ENCODE results near the gene ICA1L.
A peak's percentile ranks its signal among the peaks of the same experiment; 100 is the strongest.
"Not testable (repeated sequence)": the region's sequence is repeated elsewhere in the genome, so short reads cannot be mapped to it uniquely, and the experiment has no call there.

ICA1L gene

DNA sequence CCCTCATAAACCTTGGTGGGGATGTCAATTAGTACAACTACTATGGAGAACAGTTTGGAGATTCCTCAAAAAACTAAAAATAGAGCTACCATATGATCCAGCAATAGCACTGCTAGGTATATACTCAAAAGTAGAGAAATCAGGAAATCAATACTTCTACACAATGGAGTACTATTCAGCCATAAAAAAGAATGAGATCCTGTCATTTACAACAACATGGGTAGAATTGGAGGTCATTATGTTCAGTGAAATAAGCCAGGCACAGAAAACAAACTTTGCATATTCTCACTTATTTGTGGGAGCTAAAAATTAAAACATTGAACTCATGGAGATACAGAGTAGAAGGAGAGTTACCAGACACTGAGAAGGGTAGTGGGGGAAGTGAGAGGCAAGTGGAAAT lies 33.9 kb upstream of the ICA1L start:
- H3K4me1 ChIP-seq (ENCODE audit: control insufficient read depth in 2 of 2, insufficient read depth in 2 of 2, low read length in 2 of 2); H3K36me3 ChIP-seq (ENCODE audit: control insufficient read depth in 2 of 2, insufficient read depth in 2 of 2, low read length in 2 of 2); H3K9ac ChIP-seq (ENCODE audit: low read depth in 1 of 2, low read length in 2 of 2); H3K9me3 ChIP-seq (ENCODE audit: control insufficient read depth in 2 of 2, low read length in 2 of 2); H3K4me3 ChIP-seq (ENCODE audit: low read length in 2 of 2); H3K27ac ChIP-seq (ENCODE audit: low read depth in 2 of 2, low read length in 2 of 2); H3K27me3 ChIP-seq (ENCODE audit: control insufficient read depth in 2 of 2, insufficient read depth in 2 of 2, low read length in 2 of 2): not testable (repeated sequence)

DNA sequence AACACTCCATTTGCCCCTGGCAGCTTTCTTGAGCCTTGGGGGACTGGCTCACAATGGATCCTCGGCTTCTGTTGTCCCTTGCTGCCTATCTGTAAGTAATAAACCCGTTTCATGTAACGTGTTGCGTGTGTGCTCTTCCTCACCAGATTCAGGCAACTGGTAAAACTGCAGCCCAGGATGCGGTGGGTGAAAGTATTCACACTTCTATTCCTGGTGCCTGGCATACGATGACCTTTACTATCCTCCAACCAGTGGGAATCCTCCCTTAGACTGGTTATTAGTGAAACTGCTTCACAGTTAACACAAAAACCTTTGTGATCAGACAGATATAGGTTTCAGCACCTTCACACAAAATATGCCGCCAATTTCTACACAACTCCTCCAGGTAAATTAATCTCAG lies 13.6 kb upstream of the ICA1L start:
- Histone ChIP-seq H3K9me3 (ENCODE audit: control insufficient read depth in 2 of 2, low read length in 2 of 2) (no peaks in the 10 kb centered on the region), H3K27me3 (ENCODE audit: control insufficient read depth in 2 of 2, insufficient read depth in 2 of 2, low read length in 2 of 2) (no peaks in the 10 kb centered on the region), H3K27ac (ENCODE audit: low read depth in 2 of 2, low read length in 2 of 2) (no peak overlapping the region), H3K4me1 (ENCODE audit: control insufficient read depth in 2 of 2, insufficient read depth in 2 of 2, low read length in 2 of 2) (no peaks in the 10 kb centered on the region), H3K9ac (ENCODE audit: low read depth in 1 of 2, low read length in 2 of 2) (no peak overlapping the region), H3K36me3 (ENCODE audit: control insufficient read depth in 2 of 2, insufficient read depth in 2 of 2, low read length in 2 of 2) (peaks cover 0 to 24% of the 10 kb centered on the region in 2 donors), H3K4me3 (ENCODE audit: low read length in 2 of 2) (no peak overlapping the region)

DNA sequence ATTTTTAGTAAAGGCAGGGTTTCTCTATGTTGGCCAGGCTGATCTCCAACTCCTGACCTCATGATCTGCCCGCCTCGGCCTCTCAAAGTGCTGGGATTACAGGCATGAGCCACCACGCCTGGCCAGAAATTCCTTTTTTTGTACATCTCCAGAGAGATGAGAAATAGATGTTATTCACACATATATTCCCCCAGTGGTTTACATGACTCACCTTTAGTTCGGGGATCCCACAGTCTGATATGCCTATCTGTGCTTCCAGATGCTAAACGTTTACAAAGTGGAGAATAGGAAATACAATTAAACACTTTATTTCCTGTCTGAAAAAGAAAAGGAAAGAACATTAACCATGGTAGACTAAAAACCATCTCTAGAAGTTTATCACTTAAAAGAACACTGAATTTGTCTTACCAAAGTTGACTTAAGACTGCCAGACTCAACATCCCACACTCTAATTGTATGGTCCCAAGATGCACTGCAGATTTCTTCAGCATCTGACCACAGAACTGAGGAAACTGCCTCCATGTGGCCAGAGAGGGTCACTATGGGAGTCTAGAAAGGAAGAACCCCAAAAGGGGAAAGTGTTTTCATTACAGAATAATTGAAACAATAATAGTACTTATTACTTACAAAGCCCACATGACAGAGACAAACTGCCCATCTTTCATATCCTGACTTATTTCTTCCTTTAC lies 12.6 kb upstream of the ICA1L start:
- no peaks in the 10 kb centered on the region for H3K27me3 ChIP-seq (ENCODE audit: control insufficient read depth in 2 of 2, insufficient read depth in 2 of 2, low read length in 2 of 2)
- H3K4me3 ChIP-seq (ENCODE audit: low read length in 2 of 2), result no peak overlapping the region
- no peak overlapping the region for H3K9ac ChIP-seq (ENCODE audit: low read depth in 1 of 2, low read length in 2 of 2)
- no peaks in the 10 kb centered on the region for H3K4me1 ChIP-seq (ENCODE audit: control insufficient read depth in 2 of 2, insufficient read depth in 2 of 2, low read length in 2 of 2)
- H3K36me3 ChIP-seq (ENCODE audit: control insufficient read depth in 2 of 2, insufficient read depth in 2 of 2, low read length in 2 of 2), result peaks cover 0 to 24% of the 10 kb centered on the region in 2 donors
- no peak overlapping the region for H3K27ac ChIP-seq (ENCODE audit: low read depth in 2 of 2, low read length in 2 of 2)
- no peaks in the 10 kb centered on the region for H3K9me3 ChIP-seq (ENCODE audit: control insufficient read depth in 2 of 2, low read length in 2 of 2)

DNA sequence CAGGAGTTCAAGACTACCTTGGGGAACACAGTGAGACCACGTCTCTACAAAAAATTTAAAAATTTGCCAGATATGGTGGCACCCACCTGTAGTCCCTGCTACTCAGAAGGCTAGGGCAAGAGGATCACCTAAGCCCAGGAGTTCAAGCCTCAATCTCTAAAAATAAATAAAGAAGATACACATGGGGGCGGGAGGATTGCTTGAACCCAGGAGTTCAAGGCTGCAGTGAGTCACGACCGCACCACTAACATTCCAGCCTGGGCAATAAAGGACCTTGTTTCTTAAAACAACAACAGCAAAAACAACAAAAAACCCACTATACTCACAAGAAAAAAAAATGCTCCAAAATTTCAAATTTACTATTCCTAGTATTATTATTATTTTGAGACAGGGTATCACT lies 10.0 kb upstream of the ICA1L start:
- H3K9me3 ChIP-seq (ENCODE audit: control insufficient read depth in 2 of 2, low read length in 2 of 2), result no peaks in the 10 kb centered on the region
- no peaks in the 10 kb centered on the region for H3K27me3 ChIP-seq (ENCODE audit: control insufficient read depth in 2 of 2, insufficient read depth in 2 of 2, low read length in 2 of 2)
- no peak overlapping the region for H3K27ac ChIP-seq (ENCODE audit: low read depth in 2 of 2, low read length in 2 of 2)
- peaks cover 0 to 17% of the 10 kb centered on the region in 2 donors for H3K36me3 ChIP-seq (ENCODE audit: control insufficient read depth in 2 of 2, insufficient read depth in 2 of 2, low read length in 2 of 2)
- no peak overlapping the region for H3K9ac ChIP-seq (ENCODE audit: low read depth in 1 of 2, low read length in 2 of 2)
- no peak overlapping the region for H3K4me3 ChIP-seq (ENCODE audit: low read length in 2 of 2)
- no peaks in the 10 kb centered on the region for H3K4me1 ChIP-seq (ENCODE audit: control insufficient read depth in 2 of 2, insufficient read depth in 2 of 2, low read length in 2 of 2)

DNA sequence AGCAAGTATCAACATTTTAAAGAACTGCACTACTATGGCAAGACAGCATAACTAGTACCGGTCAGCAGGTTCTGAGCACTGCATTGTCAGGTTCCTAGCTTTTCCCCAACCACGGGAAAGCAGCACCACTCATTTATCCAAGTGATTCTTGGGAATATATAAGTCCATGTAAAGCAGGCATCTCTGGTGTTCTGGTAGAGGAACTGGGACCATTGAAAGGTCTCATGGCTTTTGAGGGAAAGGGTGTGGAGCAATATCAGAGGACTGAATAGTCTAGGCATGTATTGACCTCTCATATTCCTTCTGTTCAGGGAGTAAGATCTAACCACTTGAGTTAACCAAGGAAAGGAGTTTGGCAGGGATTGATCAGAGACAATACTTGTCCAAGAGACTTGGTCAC lies 6.1 kb upstream of the ICA1L start:
- peaks cover 0 to 4% of the 10 kb centered on the region in 2 donors for H3K36me3 ChIP-seq (ENCODE audit: control insufficient read depth in 2 of 2, insufficient read depth in 2 of 2, low read length in 2 of 2)
- H3K4me1 ChIP-seq (ENCODE audit: control insufficient read depth in 2 of 2, insufficient read depth in 2 of 2, low read length in 2 of 2), result no peaks in the 10 kb centered on the region
- H3K27me3 ChIP-seq (ENCODE audit: control insufficient read depth in 2 of 2, insufficient read depth in 2 of 2, low read length in 2 of 2), result peaks cover 0 to 2% of the 10 kb centered on the region in 2 donors
- no peak overlapping the region for H3K4me3 ChIP-seq (ENCODE audit: low read length in 2 of 2)
- H3K27ac ChIP-seq (ENCODE audit: low read depth in 2 of 2, low read length in 2 of 2), result no peak overlapping the region
- no peak overlapping the region for H3K9ac ChIP-seq (ENCODE audit: low read depth in 1 of 2, low read length in 2 of 2)
- H3K9me3 ChIP-seq (ENCODE audit: control insufficient read depth in 2 of 2, low read length in 2 of 2), result no peaks in the 10 kb centered on the region

DNA sequence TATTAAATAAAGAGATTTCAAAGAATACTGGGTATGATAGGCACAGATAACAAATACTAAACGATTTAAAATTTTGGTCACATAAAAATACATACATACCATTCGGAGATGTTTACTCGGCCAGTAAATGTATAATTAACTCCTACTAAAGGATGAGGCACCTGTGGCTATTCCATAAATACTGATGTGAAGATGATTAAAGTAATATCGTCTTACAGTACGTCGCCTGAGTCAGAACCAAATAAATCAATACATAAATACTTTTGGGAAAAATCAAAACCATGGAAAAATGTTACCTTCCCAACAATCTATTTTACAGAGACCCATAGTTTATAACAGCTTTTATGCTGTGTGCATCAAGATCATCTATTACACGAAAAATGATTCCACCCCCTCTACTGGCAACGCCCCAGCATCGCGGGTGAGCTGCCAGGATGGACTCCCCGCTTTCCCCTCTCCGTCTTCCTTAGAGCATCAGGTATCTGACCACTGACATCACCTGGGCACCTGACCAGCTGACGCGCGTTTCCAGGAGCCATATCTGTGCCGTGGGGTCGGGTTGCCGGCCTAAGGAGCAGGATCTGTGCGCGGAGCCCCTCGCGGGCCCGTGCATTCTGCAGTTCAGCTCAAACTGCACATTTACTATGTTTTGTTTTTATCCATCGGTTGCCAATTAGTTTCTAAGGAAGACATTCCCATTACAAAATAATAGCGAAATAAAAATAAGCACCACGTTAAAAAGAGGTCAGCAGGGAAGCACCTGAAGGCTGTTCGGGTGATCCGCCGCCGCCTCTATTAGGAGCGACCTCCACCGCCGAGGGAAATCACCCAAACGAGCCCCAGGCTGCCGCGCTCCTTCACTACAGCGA lies 901 bp downstream of the ICA1L start:
- peak overlapping the region; percentile 85 to 96 for H3K4me3 ChIP-seq (ENCODE audit: low read length in 2 of 2)
- peak overlapping the region; percentile 32 to 79 for H3K9ac ChIP-seq (ENCODE audit: low read depth in 1 of 2, low read length in 2 of 2)
- peak overlapping the region; percentile 15 to 32 for H3K27ac ChIP-seq (ENCODE audit: low read depth in 2 of 2, low read length in 2 of 2)
- no peaks in the 10 kb centered on the region for H3K36me3 ChIP-seq (ENCODE audit: control insufficient read depth in 2 of 2, insufficient read depth in 2 of 2, low read length in 2 of 2)
- peaks cover 0 to 2% of the 10 kb centered on the region in 2 donors for H3K27me3 ChIP-seq (ENCODE audit: control insufficient read depth in 2 of 2, insufficient read depth in 2 of 2, low read length in 2 of 2)
- H3K4me1 ChIP-seq (ENCODE audit: control insufficient read depth in 2 of 2, insufficient read depth in 2 of 2, low read length in 2 of 2), result peaks cover 0 to 7% of the 10 kb centered on the region in 2 donors
- H3K9me3 ChIP-seq (ENCODE audit: control insufficient read depth in 2 of 2, low read length in 2 of 2), result no peaks in the 10 kb centered on the region

DNA sequence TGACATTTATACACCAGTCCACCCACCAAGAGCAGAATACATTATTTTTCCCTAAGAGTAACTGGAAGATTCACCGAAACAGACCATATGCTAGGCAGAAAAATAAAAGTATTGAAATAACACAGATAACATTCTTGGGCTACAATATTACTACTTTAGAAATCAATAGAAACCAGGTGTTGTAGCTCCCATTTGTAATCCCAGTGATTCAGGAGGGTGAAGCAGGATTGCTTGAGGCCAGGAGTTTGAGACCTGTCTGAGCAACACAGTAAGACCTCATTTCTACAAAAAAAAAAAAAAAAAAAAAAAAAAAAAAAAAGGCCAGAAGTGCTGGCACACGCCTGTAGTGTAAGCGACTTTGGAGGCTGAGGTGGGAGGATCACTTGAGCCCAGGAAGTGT lies 9.6 kb downstream of the ICA1L start:
- Histone ChIP-seq H3K9me3 (ENCODE audit: control insufficient read depth in 2 of 2, low read length in 2 of 2) (no peaks in the 10 kb centered on the region), H3K36me3 (ENCODE audit: control insufficient read depth in 2 of 2, insufficient read depth in 2 of 2, low read length in 2 of 2) (no peaks in the 10 kb centered on the region), H3K4me3 (ENCODE audit: low read length in 2 of 2) (no peak overlapping the region), H3K27me3 (ENCODE audit: control insufficient read depth in 2 of 2, insufficient read depth in 2 of 2, low read length in 2 of 2) (no peaks in the 10 kb centered on the region), H3K9ac (ENCODE audit: low read depth in 1 of 2, low read length in 2 of 2) (no peak overlapping the region), H3K4me1 (ENCODE audit: control insufficient read depth in 2 of 2, insufficient read depth in 2 of 2, low read length in 2 of 2) (no peaks in the 10 kb centered on the region), H3K27ac (ENCODE audit: low read depth in 2 of 2, low read length in 2 of 2) (no peak overlapping the region)

DNA sequence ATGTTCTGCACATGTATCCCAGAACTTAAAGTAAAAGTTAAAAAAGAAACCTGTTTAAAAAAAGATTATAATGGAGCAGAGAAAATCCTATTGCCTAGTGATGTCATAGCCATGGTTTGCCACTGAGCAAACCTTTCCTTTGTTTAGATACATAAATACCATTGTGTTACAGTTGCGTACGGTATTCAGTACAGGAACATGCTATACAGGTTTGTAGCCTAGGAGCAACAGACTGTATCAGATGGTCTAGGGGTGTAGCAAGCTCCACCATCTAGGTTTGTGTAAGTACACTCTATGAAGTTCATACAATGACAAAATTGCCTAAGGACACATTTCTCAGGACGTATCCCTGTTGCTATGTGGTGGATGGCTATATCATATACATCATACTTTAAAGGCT lies 13.0 kb downstream of the ICA1L start:
- Histone ChIP-seq H3K9ac (ENCODE audit: low read depth in 1 of 2, low read length in 2 of 2) (no peak overlapping the region), H3K27ac (ENCODE audit: low read depth in 2 of 2, low read length in 2 of 2) (no peak overlapping the region), H3K4me3 (ENCODE audit: low read length in 2 of 2) (no peak overlapping the region), H3K27me3 (ENCODE audit: control insufficient read depth in 2 of 2, insufficient read depth in 2 of 2, low read length in 2 of 2) (no peaks in the 10 kb centered on the region), H3K9me3 (ENCODE audit: control insufficient read depth in 2 of 2, low read length in 2 of 2) (no peaks in the 10 kb centered on the region), H3K36me3 (ENCODE audit: control insufficient read depth in 2 of 2, insufficient read depth in 2 of 2, low read length in 2 of 2) (no peaks in the 10 kb centered on the region), H3K4me1 (ENCODE audit: control insufficient read depth in 2 of 2, insufficient read depth in 2 of 2, low read length in 2 of 2) (no peaks in the 10 kb centered on the region)

DNA sequence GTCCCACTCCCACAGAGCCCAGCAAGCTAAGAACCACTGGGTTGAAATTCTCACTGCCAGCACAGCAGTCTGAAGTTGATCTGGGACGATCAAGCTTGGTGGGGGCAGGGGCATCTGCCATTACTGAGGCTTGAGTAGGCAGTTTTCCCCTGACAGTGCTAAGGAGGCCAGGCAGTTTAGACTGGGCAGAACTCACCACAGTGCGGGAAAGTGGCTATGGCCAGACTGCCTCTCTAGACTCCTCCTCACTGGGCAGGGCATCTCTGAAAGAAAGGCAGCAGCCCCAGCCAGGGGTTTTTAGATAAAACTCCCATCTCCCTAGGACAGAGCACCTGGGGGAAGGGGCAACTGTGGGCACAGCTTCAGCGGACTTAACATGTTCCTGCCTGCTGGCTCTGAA lies 22.2 kb downstream of the ICA1L start:
- H3K36me3 ChIP-seq (ENCODE audit: control insufficient read depth in 2 of 2, insufficient read depth in 2 of 2, low read length in 2 of 2); H3K27me3 ChIP-seq (ENCODE audit: control insufficient read depth in 2 of 2, insufficient read depth in 2 of 2, low read length in 2 of 2); H3K4me3 ChIP-seq (ENCODE audit: low read length in 2 of 2); H3K9ac ChIP-seq (ENCODE audit: low read depth in 1 of 2, low read length in 2 of 2); H3K9me3 ChIP-seq (ENCODE audit: control insufficient read depth in 2 of 2, low read length in 2 of 2); H3K4me1 ChIP-seq (ENCODE audit: control insufficient read depth in 2 of 2, insufficient read depth in 2 of 2, low read length in 2 of 2); H3K27ac ChIP-seq (ENCODE audit: low read depth in 2 of 2, low read length in 2 of 2): not testable (repeated sequence)

DNA sequence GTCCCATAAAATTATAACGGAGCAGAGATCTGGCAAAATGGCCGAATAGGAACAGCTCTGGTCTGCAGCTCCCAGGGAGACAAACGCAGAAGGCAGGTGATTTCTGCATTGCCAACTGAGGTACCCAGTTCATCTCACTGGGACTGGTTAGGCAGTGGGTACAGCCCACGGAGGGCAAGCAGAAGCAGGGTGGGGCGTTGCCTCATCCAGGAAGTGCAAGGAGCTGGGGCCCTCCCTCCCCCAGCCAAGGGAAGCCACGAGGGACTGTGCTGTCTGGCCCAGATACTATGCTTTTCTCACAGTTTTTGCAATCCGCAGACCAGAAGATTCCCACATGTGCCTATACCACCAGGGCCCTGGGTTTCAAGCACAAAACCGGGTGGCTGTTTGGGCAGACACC lies 22.8 kb downstream of the ICA1L start:
- Histone ChIP-seq H3K4me1 (ENCODE audit: control insufficient read depth in 2 of 2, insufficient read depth in 2 of 2, low read length in 2 of 2) (no peaks in the 10 kb centered on the region), H3K36me3 (ENCODE audit: control insufficient read depth in 2 of 2, insufficient read depth in 2 of 2, low read length in 2 of 2) (no peaks in the 10 kb centered on the region), H3K27ac (ENCODE audit: low read depth in 2 of 2, low read length in 2 of 2) (no peak overlapping the region), H3K4me3 (ENCODE audit: low read length in 2 of 2) (no peak overlapping the region), H3K27me3 (ENCODE audit: control insufficient read depth in 2 of 2, insufficient read depth in 2 of 2, low read length in 2 of 2) (no peaks in the 10 kb centered on the region), H3K9me3 (ENCODE audit: control insufficient read depth in 2 of 2, low read length in 2 of 2) (no peaks in the 10 kb centered on the region), H3K9ac (ENCODE audit: low read depth in 1 of 2, low read length in 2 of 2) (no peak overlapping the region)
